Tongue (tissue), 2 donors: ENCODE measurements around the gene CMTR1. TPM values are rescaled to one million over a fixed set of nuclear protein-coding genes. Genes with fewer than 3 reads are reported as not detected.
A peak's percentile ranks its signal among the peaks of the same experiment; 100 is the strongest.
"Not testable (repeated sequence)": the region's sequence is repeated elsewhere in the genome, so short reads cannot be mapped to it uniquely, and the experiment has no call there.

Experiments used
- DNase-seq: peaks from one replicate; pipeline ENCODE4 v3.0.0-alpha.2; 2015
- total RNA-seq: library from RNA; depleted of rRNA; stranded (reverse); fragments of >200 nt; gene quantifications from one replicate; pipeline ENCODE4 v1.2.3, GENCODE V29; 2014

CMTR1 gene
- total RNA-seq, 1 donor from 2014 or later = 41.0 TPM

- no peak for DNase-seq
These were observed 2.8 kb downstream of the CMTR1 start for GRCh38 chr6:37435816-37436215.

DNA sequence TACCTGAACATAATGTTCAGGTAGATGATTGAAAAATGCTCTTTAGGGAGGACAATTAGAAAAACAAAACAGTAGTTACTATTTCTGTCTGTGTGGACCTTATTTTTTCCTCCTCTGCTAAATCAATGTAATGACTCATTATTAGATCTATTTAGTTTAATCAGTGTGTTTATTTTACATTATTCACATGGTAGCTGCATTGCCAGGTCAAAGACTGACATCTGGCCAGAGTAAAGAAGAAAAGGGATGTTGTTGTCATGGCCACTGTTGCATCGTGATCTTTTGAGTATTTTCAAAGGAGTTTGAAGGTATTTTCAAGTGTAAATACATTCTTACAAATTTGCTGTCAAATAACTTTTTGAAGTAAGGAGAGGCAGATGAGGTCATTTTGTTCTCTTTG lies 5.9 kb downstream of the CMTR1 start:
- no peak for DNase-seq

GRCh38 chr6:37441651-37442050 lies 8.6 kb downstream of the CMTR1 start:
- DNase-seq = no peak

DNA sequence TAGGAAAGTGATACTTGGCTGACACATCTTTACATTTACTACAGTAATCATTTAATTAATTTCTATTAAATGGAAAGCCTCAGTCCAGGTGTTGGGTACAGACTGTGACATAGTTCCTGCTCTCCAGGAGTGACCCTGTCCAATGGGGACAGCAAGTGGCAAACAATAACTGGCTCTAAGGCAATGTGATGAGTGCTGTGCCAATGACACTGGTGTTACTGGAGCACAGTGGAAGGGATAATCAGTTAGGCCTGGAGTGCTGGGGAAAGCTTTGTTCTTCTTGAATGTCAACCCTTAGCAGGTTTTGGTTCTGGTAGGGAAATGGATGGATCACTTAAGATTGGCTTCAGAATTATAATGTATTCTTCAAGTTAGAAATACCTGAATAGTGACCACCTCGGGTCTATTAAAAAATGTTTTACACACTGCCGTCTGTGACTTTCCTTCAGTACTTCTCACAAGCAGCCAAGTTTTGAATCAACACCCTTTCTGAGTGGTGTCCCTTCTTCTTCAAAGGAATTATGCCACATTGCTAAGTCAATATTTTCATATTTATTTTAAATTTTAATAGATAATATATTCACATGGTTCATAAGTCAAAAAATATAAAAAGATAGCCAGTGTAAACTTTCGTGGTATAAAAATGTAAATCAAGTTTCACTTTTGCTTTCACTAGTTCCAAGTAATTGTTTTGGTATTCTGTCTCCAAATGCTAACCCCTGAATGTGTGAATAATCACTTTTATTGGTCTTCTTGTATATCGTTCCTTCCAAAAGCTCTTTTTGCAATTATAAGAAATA lies 9.6 kb downstream of the CMTR1 start:
- no peak for DNase-seq

- DNase-seq = not testable (repeated sequence)
These were observed 10.2 kb downstream of the CMTR1 start for GRCh38 chr6:37443216-37443542.

DNA sequence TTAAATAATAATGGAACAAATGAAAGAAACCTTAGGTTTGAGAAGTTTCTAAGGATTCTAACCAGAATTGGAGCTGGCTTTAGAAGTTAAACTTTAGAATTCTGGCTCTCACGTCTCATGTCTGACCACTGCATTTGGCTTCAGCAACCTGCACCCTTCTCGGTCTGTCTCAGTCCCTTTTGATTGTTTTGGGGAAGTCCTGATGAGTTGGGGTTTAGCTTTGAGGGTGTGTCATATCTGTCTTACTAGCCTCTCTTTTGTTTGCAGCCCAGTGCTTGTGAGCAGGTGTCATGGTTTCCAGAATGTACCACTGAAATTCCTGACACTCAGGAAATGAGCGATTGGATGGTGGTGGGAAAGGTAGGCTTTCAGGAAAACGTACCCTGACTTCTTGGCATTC lies 17.0 kb downstream of the CMTR1 start:
- DNase-seq = no peak

DNA sequence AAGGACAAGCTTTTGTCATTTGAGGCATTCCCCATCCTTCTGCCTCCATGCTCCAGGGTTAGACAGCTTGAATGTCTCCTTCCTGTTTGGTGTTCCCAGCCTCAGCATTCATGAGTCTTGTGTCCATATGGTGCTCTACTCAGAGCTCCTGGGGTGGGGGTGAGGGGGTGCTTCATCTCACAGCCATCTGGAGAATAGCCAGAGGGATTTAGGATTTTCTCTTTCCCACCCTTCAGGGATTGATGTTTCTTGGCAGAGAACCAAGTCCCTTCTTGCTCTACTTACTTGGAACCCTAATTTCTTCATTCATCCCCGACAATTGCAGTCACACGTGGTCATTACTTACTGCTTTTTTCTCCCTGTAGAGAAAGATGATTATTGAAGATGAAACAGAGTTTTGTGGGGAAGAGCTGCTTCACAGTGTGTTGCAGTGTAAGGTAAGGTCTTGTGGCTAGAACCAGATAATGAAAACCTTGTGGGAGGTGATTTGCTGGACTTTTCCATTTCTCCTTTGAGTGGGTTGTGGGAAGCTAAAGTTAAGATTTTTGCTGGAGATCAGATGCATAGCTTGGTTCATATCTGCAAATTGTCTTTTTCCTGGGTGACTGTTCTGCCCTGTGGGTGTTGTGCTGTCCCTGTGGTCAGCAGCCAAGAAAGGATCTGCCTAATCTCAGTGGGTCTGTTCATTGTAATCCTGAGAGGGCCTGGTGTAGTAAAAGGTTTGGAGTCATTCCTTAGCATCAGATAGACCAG lies 18.6 kb downstream of the CMTR1 start:
- DNase-seq = no peak

DNA sequence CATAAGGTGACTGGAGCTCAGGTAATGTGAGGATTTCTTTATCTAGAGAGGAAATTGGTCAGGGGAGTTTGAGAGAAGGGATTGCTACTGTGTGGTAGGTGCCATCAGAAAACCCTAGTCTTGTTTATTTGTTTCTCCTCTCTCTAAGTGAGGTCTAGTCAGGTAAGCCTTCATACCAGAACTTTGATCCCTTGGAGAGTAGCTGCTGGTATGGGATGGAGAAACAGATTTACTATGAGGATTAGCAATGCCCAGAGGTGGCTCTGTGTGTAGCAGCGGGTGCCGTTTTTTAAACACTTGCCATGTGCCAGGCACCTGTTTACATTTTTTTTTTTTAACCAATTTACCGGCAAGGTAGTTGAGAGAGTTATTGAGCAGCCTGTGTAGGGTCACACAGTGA lies 19.5 kb downstream of the CMTR1 start:
- DNase-seq = no peak

GRCh38 chr6:37454420-37455140 lies 21.6 kb downstream of the CMTR1 start:
- no peak for DNase-seq

DNA sequence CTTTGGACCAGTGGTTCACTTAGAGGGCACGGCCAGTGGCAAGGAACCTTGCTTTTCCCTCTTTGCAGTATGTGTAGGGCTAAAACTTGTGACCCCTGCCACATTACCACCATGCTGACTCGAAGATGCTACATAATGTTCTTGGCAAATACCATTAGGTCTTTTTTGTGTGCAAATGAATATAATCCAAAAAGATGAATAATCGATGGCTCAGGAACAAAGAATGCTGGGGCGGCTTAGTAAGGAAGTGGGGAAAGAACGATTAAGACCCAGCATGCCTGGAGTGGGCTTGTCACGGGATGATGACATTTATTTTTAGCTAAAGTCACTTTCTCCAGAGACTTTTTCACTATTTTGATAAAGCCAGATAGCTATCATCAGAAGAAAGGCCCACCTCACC lies 23.1 kb downstream of the CMTR1 start:
- no peak for DNase-seq

DNA sequence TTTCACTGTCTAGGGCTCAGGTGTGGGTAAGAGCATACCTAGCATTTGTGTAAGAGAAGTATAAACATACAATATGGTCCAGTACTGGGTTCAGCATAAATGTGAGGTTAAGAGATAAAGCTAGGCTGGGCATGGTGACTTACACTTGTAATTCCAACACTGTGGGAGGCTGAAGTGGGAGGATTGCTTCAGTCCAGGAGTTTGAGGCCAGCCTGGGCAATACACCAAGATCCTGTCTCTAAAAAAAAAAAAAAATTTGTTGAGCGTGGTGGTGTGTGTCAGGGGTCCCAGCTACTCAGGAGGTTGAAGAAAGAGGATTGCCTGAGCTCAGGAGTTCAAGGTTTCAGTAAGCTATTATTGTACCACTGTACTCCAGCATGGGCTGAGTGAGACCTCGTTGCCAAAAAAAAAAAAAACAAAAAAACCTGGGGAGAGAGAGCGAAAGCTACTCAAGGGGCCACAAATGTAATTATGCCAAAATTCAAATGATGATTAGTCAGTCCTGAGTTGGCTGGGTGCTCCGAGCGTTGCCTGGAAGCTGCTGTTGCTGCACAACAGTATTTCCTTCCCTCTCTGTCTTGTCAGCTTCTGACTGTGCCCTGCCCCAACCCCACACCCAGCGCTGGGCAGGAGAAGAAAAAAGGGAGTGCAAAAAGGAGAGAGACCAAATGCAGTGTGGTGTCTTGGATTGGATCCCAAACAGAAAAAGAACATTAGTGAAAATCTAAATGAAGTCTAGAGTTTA lies 24.0 kb downstream of the CMTR1 start:
- no peak for DNase-seq

DNA sequence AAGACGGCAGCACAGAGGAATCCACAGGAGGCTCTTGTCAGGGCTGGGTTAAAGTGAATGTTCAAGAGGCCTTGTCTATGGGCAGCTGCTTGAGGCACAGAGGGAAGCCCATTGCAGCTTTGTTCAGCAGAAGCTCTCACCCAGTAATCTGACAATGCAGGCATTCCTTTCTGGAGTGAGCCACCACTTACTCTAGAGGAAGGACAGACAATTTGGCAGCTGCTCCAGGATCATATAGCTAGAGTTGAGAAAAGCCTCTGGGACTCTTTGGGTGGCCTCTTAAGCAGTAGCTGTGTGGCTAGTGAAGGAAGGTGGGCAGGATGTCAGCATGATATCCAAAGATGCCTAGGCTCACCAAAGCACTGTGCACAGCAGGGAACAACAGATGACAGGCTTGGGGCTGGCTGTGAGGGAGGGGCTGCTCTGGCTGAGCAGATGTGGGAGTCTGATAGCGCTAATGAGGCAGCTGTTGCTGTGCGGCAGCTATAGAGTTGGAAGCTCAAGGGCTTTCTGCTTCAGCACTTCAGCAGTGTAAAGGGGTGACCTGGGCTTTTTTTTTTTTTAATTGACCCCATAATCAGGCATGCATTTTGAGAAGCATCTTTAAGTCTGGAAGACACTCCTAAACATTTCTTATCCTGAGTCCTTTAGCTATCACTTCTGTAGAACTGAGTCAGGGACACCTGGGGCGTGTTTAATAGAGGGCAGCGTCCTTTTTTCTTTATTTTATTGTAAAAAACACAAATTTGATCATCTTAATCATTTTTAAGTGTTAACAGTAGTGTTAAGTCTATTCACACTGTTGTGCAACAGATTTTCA lies 27.2 kb downstream of the CMTR1 start:
- peak; percentile 83 for DNase-seq

DNA sequence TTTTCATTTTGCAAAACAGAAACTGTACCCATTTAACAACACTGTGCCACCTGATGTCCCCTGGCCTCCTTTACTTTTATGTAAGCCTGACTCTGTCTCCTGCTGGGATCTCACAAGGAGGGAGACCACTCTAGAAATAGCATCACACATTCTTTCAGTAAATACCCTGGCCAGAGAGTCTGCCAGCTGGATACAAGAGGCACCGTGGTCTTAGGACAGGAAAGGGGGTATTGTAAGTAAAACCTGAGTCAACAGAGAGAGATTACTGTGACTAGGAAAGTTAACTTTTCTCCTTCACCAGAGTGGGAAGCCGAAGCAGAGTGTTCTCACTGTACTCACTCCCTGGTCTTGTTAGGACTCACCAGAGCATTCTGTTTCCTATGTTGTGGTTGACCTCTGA lies 27.8 kb downstream of the CMTR1 start:
- DNase-seq = no peak

GRCh38 chr6:37463110-37463509 lies 30.1 kb downstream of the CMTR1 start:
- DNase-seq = no peak

DNA sequence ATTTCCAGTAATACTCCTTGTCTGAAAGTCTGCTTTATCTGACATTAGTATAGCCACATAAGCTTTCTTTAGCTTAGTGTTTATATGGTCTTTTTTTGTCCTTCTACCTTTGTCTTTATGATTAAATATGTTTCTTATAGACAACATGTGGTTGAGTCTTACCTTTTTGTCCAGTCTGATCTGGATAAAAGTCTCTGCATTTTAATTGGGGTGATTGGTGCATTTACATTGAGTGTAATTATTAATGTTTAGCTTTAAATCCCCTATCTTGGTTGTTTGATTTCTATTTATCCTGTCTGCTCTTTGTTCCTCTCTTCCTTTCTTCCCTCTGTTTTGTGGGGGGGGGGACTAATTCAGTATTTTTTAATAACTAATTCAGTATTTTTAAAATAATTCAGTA lies 34.7 kb downstream of the CMTR1 start:
- DNase-seq = no peak

- peak; percentile 90 for DNase-seq
These were observed 40.5 kb downstream of the CMTR1 start for GRCh38 chr6:37473364-37474095.

- no peak for DNase-seq
These were observed 41.3 kb downstream of the CMTR1 start for GRCh38 chr6:37474316-37474715.

- no peak for DNase-seq
These were observed 44.2 kb downstream of the CMTR1 start for GRCh38 chr6:37477191-37477590.

DNA sequence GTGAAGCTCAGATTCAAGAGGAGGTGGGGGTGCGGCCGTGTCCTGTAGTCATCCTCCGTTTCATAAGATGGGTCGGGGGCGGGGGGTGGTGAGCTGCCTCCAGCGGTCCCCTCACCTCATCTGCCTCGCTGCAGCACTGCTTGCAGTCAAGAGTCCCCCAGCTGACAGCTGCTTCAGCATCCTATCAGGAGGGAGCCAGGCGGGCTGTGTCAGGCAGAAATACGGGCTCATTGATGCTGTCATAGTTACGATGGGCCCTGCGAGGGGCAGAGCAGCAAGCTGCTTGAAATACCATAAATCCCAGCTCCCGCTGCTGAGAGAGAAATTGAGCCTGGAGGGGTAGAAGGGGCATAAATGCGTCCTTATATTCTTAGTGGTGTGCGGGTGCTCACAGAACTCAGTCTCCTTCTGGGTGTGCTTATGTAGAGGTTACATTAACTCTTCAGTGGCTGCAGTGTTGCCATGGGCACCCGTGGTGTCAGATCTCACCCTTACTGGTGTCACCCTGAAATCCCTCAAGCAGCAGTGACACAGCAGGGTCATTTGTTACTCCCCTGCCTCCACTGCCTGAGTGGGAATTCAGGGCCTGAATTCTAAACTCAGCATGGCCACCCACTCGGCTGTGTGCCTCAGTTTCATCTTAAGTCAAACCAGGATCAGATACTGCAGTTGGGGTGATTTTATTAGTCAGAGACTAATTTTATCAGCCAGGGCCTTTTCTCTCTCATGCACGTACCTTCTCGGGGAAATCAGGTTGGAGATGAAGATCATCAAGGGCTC lies 44.8 kb downstream of the CMTR1 start:
- DNase-seq = no peak

DNA sequence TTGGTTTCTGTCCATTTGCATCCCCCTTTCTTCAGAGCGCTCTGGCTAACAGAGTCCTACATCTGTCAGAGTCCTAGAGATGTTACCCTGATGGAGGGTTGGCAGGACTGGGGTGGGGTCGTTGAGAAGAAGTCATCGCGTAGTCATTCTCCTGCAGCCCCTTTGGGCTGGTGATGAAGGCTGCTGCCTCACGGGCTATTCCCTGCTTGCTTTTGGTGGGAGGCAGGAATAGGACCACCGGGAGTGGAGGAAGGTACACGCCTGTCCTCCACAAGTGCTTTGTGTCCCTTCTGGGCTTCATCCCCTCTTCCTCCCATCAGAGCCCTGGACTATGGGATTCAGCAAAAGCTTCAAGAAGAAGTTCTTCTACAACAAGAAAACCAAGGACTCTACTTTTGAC lies 45.8 kb downstream of the CMTR1 start:
- no peak for DNase-seq
